Prostate gland (tissue), 2 donors: Measurements from ENCODE around the gene EPN1.

Experiments
- CTCF ChIP-seq, 4 experiments: fragments of 200-600 bp in 2 of 4; fragments of 450-650 bp in 2 of 4; sonication (generic) in 2 of 4; IDR thresholded peaks; 1 replicate in 3 of 4; 2 replicates in 1 of 4; pipeline ENCODE4 v1.5.1; 2016 to 2019; ENCODE audit warnings: antibody characterized with exemption in 4 of 4, mild to moderate bottlenecking in 2 of 4, moderate library complexity in 2 of 4
- POLR2A ChIP-seq: fragments of 450-650 bp; IDR thresholded peaks from one replicate; pipeline ENCODE4 v1.6.1; 2016; ENCODE audit warnings: antibody characterized with exemption, mild to moderate bottlenecking
- POLR2AphosphoS5 ChIP-seq: sonication (generic); formaldehyde crosslinking; IDR thresholded peaks from one replicate; pipeline ENCODE4 v1.6.1; 2017; ENCODE audit warnings: antibody characterized with exemption

GRCh38 chr19:55702131-55702627 lies 27.2 kb downstream of the EPN1 start:
- TF ChIP-seq CTCF (IDR thresholded peaks at IDR 0.05) (no peak), POLR2A (no peak), POLR2AphosphoS5 (no peak)
